Upper lobe of left lung (tissue), 4 donors: ENCODE data around the gene GSK3A.

Source experiments
- CTCF ChIP-seq, 6 experiments: fragments of 450-650 bp in 4 of 6; fragments of 200-600 bp in 2 of 6; sonication (generic) in 2 of 6; IDR thresholded peaks; one replicate each; pipeline ENCODE4 v1.5.1; 2016 to 2019; ENCODE audit warnings: antibody characterized with exemption in 6 of 6
- EP300 ChIP-seq, 4 donors: sonication (generic); formaldehyde crosslinking; IDR thresholded peaks; one replicate each; pipeline ENCODE4 v1.5.1; 2017; ENCODE audit warnings: antibody characterized with exemption in 4 of 4, control low read depth in 2 of 4
- POLR2A ChIP-seq, 4 donors: fragments of 450-650 bp; IDR thresholded peaks; one replicate each; pipeline ENCODE4 v1.5.1; 2016 to 2017; ENCODE audit warnings: antibody characterized with exemption in 4 of 4, mild to moderate bottlenecking in 2 of 4
- POLR2AphosphoS5 ChIP-seq, 2 donors: sonication (generic); formaldehyde crosslinking; IDR thresholded peaks; one replicate each; pipeline ENCODE4 v1.5.1; 2017; ENCODE audit warnings: antibody characterized with exemption in 2 of 2

DNA sequence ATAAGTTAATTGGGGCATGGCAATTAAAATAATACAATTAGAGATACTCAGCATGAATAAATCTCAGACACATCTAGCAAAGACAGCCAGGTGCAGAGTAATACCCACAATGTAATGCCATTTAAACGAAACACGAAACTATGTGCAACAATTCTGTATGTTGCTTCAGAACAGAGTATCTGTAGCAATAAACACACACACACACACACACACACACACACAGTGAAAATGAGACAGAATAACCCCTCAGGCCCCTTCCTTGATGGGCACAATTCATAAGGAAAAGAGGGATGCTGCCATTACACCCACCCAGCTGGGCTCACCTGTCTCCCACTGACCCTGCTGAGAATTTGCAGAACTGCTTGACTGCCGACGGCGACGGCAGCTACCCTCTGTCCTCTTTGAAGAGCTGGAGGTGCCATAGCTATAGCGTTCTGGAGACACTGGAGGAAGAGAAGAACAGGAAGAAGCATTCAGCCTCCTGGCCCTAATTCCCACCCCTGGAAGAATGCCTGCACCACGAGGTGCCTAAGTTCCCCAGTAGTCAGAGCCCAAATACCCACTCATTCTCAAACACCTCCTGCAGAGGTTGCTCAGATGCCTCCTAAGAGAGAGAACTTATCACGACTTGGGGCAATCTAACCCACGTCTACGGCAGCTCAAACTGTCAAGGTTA, 27.5 kb downstream of the GSK3A start:
- TF ChIP-seq CTCF (IDR thresholded peaks at IDR 0.05) (no peak), EP300 (IDR thresholded peaks at IDR 0.05) (no peak), POLR2A (IDR thresholded peaks at IDR 0.05) (no peak), POLR2AphosphoS5 (IDR thresholded peaks at IDR 0.05) (no peak)
